WI38 (cell line): ENCODE measurements around the gene NPLOC4.

Experiments used
- H3K4me3 ChIP-seq: 2 replicates; pipeline ENCODE4 v1.5.1; 2011; ENCODE audit warnings: low read depth, mild to moderate bottlenecking, control low read depth, low read length
- CTCF ChIP-seq: IDR thresholded peaks from 2 replicates; pipeline ENCODE4 v1.5.1; 2012; ENCODE audit warnings: low read depth, mild to moderate bottlenecking, control low read depth, low read length

NPLOC4 gene

GRCh38 chr17:81545160-81545949 is 91.6 kb downstream of the NPLOC4 start:
- no peak for TF ChIP-seq CTCF
- H3K4me3 ChIP-seq: no peak overlapping the region

GRCh38 chr17:81544281-81544974 is 92.5 kb downstream of the NPLOC4 start:
- TF ChIP-seq CTCF: no peak
- H3K4me3 ChIP-seq: no peak overlapping the region

GRCh38 chr17:81543756-81544155 is 93.2 kb downstream of the NPLOC4 start:
- no peak for TF ChIP-seq CTCF
- H3K4me3 ChIP-seq: no peak overlapping the region

- TF ChIP-seq CTCF: no peak
- H3K4me3 ChIP-seq: no peak overlapping the region
Observed at GRCh38 chr17:81543339-81543675, 93.6 kb downstream of the NPLOC4 start.

GRCh38 chr17:81542431-81543338 is 94.2 kb downstream of the NPLOC4 start:
- no peak for TF ChIP-seq CTCF

GRCh38 chr17:81541123-81541522 is 95.8 kb downstream of the NPLOC4 start:
- H3K4me3 ChIP-seq: no peak overlapping the region
- no peak for TF ChIP-seq CTCF

More at GRCh38 chr17:81542431-81543338, 94.2 kb downstream of the NPLOC4 start:
- H3K4me3 ChIP-seq: no peak overlapping the region

GRCh38 chr17:81540676-81541027 is 96.3 kb downstream of the NPLOC4 start:
- no peak overlapping the region for H3K4me3 ChIP-seq
- TF ChIP-seq CTCF: no peak
